Gastroesophageal sphincter (tissue), 4 donors: ENCODE results near the gene ACAA1. TPM values are rescaled to one million over a fixed set of nuclear protein-coding genes. Genes with fewer than 3 reads are reported as not detected.

Experiments
- ATAC-seq: fragments of 150-250 bp; one replicate; pipeline ENCODE4 v1.9.1; 2016; ENCODE audit warnings: mild to moderate bottlenecking, moderate library complexity
- H3K27ac ChIP-seq, 4 donors: fragments of 200-600 bp; sonication (generic) in 3 of 4; 1 replicate in 3 of 4; 2 replicates in 1 of 4; pipeline ENCODE4 v1.5.1; 2016 to 2019
- H3K27me3 ChIP-seq: fragments of 200-600 bp; sonication (generic); one replicate; pipeline ENCODE4 v1.5.1; 2019
- H3K36me3 ChIP-seq, 2 donors: fragments of 200-600 bp; sonication (generic); one replicate each; pipeline ENCODE4 v1.5.1; 2019; ENCODE audit warnings: control low read depth in 1 of 2
- H3K4me1 ChIP-seq, 3 donors: fragments of 200-600 bp; sonication (generic); 1 replicate in 2 of 3; 2 replicates in 1 of 3; pipeline ENCODE4 v1.5.1; 2016 to 2019; ENCODE audit warnings: control low read depth in 2 of 3
- H3K4me3 ChIP-seq, 2 donors: fragments of 200-600 bp; sonication (generic); one replicate each; pipeline ENCODE4 v1.5.1; 2019; ENCODE audit warnings: mild to moderate bottlenecking in 1 of 2, moderate library complexity in 1 of 2
- H3K9me3 ChIP-seq, 3 donors: fragments of 200-600 bp; sonication (generic); one replicate each; pipeline ENCODE4 v1.5.1; 2017 to 2019; ENCODE audit warnings: control low read depth in 2 of 3
- EP300 ChIP-seq: sonication (generic); formaldehyde crosslinking; IDR thresholded peaks from one replicate; pipeline ENCODE4 v1.6.1; 2017; ENCODE audit warnings: antibody characterized with exemption, mild to moderate bottlenecking
- POLR2A ChIP-seq, 2 donors: fragments of 450-650 bp; IDR thresholded peaks; one replicate each; pipeline ENCODE4 v1.6.1; 2017; ENCODE audit warnings: antibody characterized with exemption in 2 of 2, mild to moderate bottlenecking in 2 of 2, moderate library complexity in 1 of 2
- POLR2AphosphoS5 ChIP-seq: sonication (generic); formaldehyde crosslinking; IDR thresholded peaks from one replicate; pipeline ENCODE4 v1.6.1; 2017; ENCODE audit warnings: antibody characterized with exemption
- WGBS, 2 donors: methylation state at CpG; one replicate each; pipeline ENCODE4 v1.1.5; 2018; ENCODE audit warnings: low coverage in 1 of 2; 5-methylcytosine and 5-hydroxymethylcytosine counted together
- total RNA-seq, 4 donors: library from RNA; depleted of rRNA; stranded (reverse); fragments of >200 nt; gene quantifications; one replicate each; pipeline ENCODE4 v1.1.0, GENCODE V29; 2016
- TF ChIP-seq, protein P1 (sequence below), 4 experiments: fragments of 200-600 bp in 2 of 4; fragments of 450-650 bp in 2 of 4; sonication (generic) in 1 of 4; IDR thresholded peaks; one replicate each; pipeline ENCODE4 v1.5.1; 2017 to 2019; ENCODE audit warnings: antibody characterized with exemption in 4 of 4, mild to moderate bottlenecking in 2 of 4, moderate library complexity in 2 of 4

The ACAA1 gene
- total RNA-seq, 4 donors from 2014 or later, result 28.3 to 46.6 (median 41.2) TPM

DNA sequence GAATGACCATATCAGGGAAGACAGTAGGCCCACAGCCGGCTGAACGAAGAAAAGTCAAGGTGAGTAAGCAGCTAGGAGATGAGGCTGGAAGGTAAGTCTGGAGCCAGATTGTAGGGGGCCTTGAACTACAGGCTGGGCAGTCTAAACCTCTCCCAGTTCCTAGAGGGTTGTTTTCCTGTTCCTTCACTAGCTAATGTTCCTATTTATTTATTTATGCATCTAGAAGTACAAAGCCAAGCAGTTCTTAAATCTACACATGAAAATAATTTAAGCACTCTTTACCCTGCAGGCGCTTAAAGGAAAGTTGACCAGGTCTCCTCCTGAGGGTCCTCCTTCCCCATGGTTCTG, 3.7 kb downstream of the ACAA1 start:
- no peak for ATAC-seq
- Histone ChIP-seq H3K9me3 (no peaks in the 10 kb centered on the region), H3K4me3 (no peak overlapping the region), H3K27ac (no peak overlapping the region), H3K36me3 (peaks cover 0 to 73% of the 10 kb centered on the region in 2 donors), H3K4me1 (peaks cover 0 to 47% (median 12%) of the 10 kb centered on the region in 3 donors), H3K27me3 (no peaks in the 10 kb centered on the region)
- 67 to 89% methylated on average over 1 to 3 of the region's 3 CpGs for WGBS, 2 donors
- TF ChIP-seq, protein P1, sequence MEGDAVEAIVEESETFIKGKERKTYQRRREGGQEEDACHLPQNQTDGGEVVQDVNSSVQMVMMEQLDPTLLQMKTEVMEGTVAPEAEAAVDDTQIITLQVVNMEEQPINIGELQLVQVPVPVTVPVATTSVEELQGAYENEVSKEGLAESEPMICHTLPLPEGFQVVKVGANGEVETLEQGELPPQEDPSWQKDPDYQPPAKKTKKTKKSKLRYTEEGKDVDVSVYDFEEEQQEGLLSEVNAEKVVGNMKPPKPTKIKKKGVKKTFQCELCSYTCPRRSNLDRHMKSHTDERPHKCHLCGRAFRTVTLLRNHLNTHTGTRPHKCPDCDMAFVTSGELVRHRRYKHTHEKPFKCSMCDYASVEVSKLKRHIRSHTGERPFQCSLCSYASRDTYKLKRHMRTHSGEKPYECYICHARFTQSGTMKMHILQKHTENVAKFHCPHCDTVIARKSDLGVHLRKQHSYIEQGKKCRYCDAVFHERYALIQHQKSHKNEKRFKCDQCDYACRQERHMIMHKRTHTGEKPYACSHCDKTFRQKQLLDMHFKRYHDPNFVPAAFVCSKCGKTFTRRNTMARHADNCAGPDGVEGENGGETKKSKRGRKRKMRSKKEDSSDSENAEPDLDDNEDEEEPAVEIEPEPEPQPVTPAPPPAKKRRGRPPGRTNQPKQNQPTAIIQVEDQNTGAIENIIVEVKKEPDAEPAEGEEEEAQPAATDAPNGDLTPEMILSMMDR (IDR thresholded peaks at IDR 0.05), result no peak
- TF ChIP-seq POLR2AphosphoS5 (no peak), POLR2A (IDR thresholded peaks at IDR 0.05) (no peak), EP300 (no peak)

DNA sequence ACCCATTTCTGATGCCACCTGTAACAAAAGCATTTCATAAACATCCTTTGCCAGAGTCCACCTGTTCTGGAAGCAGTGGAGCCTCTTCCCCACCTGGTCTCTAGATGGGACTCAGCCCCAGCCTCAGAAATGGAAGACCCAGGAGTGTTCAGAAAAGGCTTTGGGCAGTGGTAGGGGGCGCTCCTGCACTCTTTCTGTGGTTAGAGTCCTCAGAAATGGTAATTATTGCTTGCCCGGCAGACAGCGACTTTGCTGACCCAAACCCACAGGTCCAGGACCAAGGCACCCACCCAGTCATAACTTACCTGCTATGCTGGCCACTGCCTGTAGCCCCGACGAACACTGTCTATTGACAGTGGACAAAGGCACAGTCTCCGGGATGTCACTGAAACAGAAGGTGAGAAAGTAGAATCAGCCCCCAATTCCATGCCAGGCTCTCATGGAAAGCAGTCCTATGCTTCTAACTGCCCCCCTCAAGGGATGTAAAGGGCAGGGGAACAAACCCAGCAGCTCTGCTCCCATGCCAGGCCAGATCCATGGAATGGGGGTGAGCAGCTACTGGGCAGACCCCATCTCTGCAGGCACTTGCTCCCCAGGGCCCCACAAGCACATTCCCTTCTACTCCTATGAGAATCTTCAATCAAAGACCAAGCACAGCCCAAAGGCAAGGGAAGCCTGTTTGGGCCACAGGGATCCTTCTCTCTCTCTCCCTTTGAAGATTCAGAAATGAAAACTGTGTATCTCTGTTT, 5.1 kb downstream of the ACAA1 start:
- ATAC-seq, result no peak
- H3K4me1 ChIP-seq, result peaks cover 0 to 40% (median 12%) of the 10 kb centered on the region in 3 donors
- H3K27me3 ChIP-seq, result no peaks in the 10 kb centered on the region
- no peak for TF ChIP-seq EP300
- TF ChIP-seq POLR2AphosphoS5, result no peak
- TF ChIP-seq POLR2A (IDR thresholded peaks at IDR 0.05), result no peak
- TF ChIP-seq, protein P1 (IDR thresholded peaks at IDR 0.05), result peak in 1 of 4 experiments; percentile 32
- no peak overlapping the region for H3K27ac ChIP-seq
- WGBS, 2 donors, result 57 to 75% methylated on average over 1 of the region's 6 CpGs
- no peak overlapping the region for H3K4me3 ChIP-seq
- peaks cover 0 to 87% of the 10 kb centered on the region in 2 donors for H3K36me3 ChIP-seq
- H3K9me3 ChIP-seq, result no peaks in the 10 kb centered on the region

DNA sequence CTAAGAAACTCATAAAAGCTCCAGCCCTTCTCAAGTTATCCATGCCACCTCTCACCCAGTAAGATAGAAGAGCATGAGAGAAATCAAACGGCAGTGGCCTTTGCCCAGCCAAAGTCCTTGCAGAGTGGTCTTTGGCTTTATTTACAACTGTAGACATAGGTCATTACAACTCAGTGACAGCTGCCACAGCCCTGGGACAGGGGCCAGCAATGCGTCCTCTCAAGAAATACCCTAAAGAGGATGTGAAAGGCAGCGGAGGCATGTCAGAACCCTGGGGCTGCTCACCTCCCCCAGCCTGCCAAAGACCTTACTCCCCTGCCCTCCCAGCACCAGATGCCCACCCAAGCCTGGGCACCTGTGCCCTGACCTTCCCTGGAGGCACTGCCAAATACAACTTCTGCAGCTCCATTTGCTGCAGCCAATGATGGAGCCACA, 6.3 kb downstream of the ACAA1 start:
- Histone ChIP-seq H3K9me3 (no peaks in the 10 kb centered on the region), H3K27me3 (no peaks in the 10 kb centered on the region), H3K4me3 (no peak overlapping the region), H3K27ac (no peak overlapping the region), H3K36me3 (peaks cover 0 to 98% of the 10 kb centered on the region in 2 donors), H3K4me1 (peaks cover 0 to 33% (median 11%) of the 10 kb centered on the region in 3 donors)
- ATAC-seq, result no peak
- 50% methylated on average over 1 of the region's 3 CpGs; no CpG with 5 or more reads in 1 of the 2 donors for WGBS, 2 donors
- no peak for TF ChIP-seq EP300
- no peak for TF ChIP-seq POLR2AphosphoS5
- TF ChIP-seq, protein P1 (IDR thresholded peaks at IDR 0.05), result no peak
- no peak for TF ChIP-seq POLR2A (IDR thresholded peaks at IDR 0.05)

DNA sequence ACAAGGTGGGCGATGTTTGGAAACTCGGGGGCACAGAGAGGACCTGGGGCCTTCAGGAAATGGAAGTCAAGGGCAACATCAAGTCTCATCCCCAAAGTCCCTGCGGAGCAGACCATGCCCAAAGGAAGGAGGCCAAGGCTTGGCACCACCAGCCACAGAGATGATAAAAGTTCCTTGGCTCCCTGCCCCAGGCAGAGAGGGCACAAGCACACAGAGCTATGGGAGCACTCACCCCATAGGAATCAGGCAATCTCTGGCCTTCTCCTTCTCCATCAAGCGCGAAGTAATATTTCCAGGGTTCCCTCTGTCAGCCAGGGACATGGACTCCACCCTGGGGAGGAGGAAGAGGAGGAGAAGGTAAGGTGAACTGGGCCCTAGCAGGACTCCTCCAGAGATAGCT, 7.9 kb downstream of the ACAA1 start:
- Histone ChIP-seq H3K4me1 (peaks cover 0 to 17% (median 0%) of the 10 kb centered on the region in 3 donors), H3K9me3 (no peaks in the 10 kb centered on the region), H3K27me3 (no peaks in the 10 kb centered on the region), H3K27ac (no peak overlapping the region), H3K36me3 (peaks cover 0 to 100% of the 10 kb centered on the region in 2 donors), H3K4me3 (no peak overlapping the region)
- WGBS, 2 donors, result 100% methylated on average over 1 of the region's 5 CpGs
- no peak for TF ChIP-seq POLR2AphosphoS5
- no peak for TF ChIP-seq POLR2A (IDR thresholded peaks at IDR 0.05)
- TF ChIP-seq EP300, result no peak
- TF ChIP-seq, protein P1 (IDR thresholded peaks at IDR 0.05), result no peak
- no peak for ATAC-seq

DNA sequence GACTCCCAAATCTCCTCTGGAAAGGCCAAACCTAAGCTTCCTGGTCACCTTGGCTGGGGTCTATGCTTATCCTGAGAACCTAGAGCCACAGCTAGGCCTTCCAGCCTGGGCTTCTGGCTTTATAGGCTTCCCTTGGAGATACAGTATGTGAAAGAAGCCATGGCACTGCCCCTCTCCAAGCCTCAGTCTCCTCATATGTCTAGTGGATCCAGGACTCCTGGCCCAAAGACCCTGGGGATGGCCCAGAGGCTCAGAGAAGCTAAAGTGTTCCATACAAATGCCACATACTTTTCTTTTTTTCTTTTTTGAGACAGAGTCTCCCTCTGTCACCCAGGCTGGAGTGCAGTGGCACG, 8.6 kb downstream of the ACAA1 start:
- no peak for ATAC-seq
- H3K36me3 ChIP-seq, result peaks cover 0 to 100% of the 10 kb centered on the region in 2 donors
- WGBS, 2 donors, result 100% methylated on average over 1 of the region's 1 CpG; no CpG with 5 or more reads in 1 of the 2 donors

More for the DNA sequence above, 8.6 kb downstream of the ACAA1 start:
- Histone ChIP-seq H3K9me3 (no peaks in the 10 kb centered on the region), H3K4me1 (peaks cover 0 to 10% (median 0%) of the 10 kb centered on the region in 3 donors), H3K27me3 (no peaks in the 10 kb centered on the region), H3K27ac (no peak overlapping the region), H3K4me3 (no peak overlapping the region)
- TF ChIP-seq POLR2A (IDR thresholded peaks at IDR 0.05) (no peak), POLR2AphosphoS5 (no peak), EP300 (no peak)
- TF ChIP-seq, protein P1 (IDR thresholded peaks at IDR 0.05), result no peak
